Measurements from ENCODE around the gene C14orf93. TPM values are rescaled to one million over a fixed set of nuclear protein-coding genes. Genes with fewer than 3 reads are reported as not detected.

Gene C14orf93
- total and polyA plus RNA-seq, 9 of the 15 experiments (the other 6 are each of a cell fraction or from before 2014, with no cell fraction given) = 2.2 to 22.4 (median 16.1) TPM

DNA sequence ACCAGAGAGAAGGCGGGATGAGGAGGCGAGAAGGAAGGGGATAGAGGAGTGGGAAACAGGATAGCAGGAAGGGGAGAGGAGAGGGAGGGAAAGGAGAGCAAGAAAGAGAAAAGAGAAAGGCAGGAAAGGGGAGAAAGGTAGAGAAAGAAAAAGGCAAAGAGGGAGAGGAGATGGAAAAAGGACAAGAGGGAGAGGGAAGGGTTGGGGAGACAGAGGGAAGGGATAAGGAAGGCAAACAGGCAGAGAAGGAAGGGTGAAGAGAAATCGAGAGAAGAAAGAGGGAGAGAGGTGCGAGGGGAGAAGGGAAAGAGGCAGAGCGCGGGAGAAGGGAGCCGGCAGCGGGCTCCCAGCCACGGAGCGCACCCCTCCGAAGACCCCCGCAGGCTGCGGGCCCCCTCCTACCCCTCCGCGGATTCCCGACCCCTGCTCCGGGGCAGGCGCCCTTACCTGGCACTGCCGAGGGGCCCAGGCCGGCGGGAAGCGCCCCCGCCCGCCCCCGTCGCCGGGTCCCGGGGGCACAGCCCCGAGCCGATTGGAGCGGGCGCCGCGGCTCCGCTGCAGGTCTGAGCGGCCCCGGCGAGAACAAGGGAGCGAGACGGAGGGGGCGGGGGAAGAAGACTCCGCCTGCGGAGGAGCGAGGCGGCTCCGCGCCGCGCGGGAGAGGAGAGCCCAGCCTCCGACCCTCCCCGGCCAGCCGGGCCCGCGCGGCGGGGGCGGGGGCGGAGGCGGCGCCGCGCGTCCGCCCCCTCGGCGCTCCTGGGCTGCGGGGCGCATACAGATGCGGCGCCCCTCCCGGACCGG is 47.2 kb upstream of the C14orf93 start, which contains the start of gene CDH24 (continued):
- no peak for TF ChIP-seq ZNF140 (CRISPR knock-in tag; IDR thresholded peaks at IDR 0.05)
- no peak for TF ChIP-seq ZNF778 (CRISPR knock-in tag; IDR thresholded peaks at IDR 0.05)
- TF ChIP-seq ZNF79 (CRISPR knock-in tag; IDR thresholded peaks at IDR 0.05; ENCODE audit: low read depth) = no peak
- no peak for TF ChIP-seq ZBTB5 (IDR thresholded peaks at IDR 0.05)
- no peak for TF ChIP-seq TGIF2 (CRISPR knock-in tag; IDR thresholded peaks at IDR 0.05)
- no peak for TF ChIP-seq FUS (optimal IDR thresholded peaks at IDR 0.05; ENCODE audit: low read depth, low read length)
- TF ChIP-seq LEF1 (IDR thresholded peaks at IDR 0.05) = no peak
- no peak for TF ChIP-seq HIVEP1 (CRISPR knock-in tag; IDR thresholded peaks at IDR 0.05)
- TF ChIP-seq ZNF655 (CRISPR knock-in tag; IDR thresholded peaks at IDR 0.05) = no peak
- no peak for TF ChIP-seq MYBL2 (IDR thresholded peaks at IDR 0.05; ENCODE audit: low read depth)
- TF ChIP-seq MYBL2 (CRISPR knock-in tag; IDR thresholded peaks at IDR 0.05; ENCODE audit: borderline replicate concordance) = no peak
- TF ChIP-seq HBP1 (CRISPR knock-in tag; IDR thresholded peaks at IDR 0.05) = peak; percentile 96
- TF ChIP-seq MIER1 (IDR thresholded peaks at IDR 0.05; ENCODE audit: low read depth) = peak; percentile 55
- TF ChIP-seq ZBTB2 (IDR thresholded peaks at IDR 0.05) = peak; percentile 80
- TF ChIP-seq ZNF551 (CRISPR knock-in tag; IDR thresholded peaks at IDR 0.05) = no peak
- no peak for TF ChIP-seq ESRRA (IDR thresholded peaks at IDR 0.05; ENCODE audit: borderline replicate concordance, low read depth)
- TF ChIP-seq, protein P1, sequence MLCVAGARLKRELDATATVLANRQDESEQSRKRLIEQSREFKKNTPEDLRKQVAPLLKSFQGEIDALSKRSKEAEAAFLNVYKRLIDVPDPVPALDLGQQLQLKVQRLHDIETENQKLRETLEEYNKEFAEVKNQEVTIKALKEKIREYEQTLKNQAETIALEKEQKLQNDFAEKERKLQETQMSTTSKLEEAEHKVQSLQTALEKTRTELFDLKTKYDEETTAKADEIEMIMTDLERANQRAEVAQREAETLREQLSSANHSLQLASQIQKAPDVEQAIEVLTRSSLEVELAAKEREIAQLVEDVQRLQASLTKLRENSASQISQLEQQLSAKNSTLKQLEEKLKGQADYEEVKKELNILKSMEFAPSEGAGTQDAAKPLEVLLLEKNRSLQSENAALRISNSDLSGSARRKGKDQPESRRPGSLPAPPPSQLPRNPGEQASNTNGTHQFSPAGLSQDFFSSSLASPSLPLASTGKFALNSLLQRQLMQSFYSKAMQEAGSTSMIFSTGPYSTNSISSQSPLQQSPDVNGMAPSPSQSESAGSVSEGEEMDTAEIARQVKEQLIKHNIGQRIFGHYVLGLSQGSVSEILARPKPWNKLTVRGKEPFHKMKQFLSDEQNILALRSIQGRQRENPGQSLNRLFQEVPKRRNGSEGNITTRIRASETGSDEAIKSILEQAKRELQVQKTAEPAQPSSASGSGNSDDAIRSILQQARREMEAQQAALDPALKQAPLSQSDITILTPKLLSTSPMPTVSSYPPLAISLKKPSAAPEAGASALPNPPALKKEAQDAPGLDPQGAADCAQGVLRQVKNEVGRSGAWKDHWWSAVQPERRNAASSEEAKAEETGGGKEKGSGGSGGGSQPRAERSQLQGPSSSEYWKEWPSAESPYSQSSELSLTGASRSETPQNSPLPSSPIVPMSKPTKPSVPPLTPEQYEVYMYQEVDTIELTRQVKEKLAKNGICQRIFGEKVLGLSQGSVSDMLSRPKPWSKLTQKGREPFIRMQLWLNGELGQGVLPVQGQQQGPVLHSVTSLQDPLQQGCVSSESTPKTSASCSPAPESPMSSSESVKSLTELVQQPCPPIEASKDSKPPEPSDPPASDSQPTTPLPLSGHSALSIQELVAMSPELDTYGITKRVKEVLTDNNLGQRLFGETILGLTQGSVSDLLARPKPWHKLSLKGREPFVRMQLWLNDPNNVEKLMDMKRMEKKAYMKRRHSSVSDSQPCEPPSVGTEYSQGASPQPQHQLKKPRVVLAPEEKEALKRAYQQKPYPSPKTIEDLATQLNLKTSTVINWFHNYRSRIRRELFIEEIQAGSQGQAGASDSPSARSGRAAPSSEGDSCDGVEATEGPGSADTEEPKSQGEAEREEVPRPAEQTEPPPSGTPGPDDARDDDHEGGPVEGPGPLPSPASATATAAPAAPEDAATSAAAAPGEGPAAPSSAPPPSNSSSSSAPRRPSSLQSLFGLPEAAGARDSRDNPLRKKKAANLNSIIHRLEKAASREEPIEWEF (CRISPR knock-in tag; IDR thresholded peaks at IDR 0.05) = no peak
